Epithelial cell of proximal tubule (primary cell): Measurements from ENCODE around the gene BACH2. TPM values are rescaled to one million over a fixed set of nuclear protein-coding genes. Genes with fewer than 3 reads are reported as not detected.

Experiments used
- DNase-seq: peaks from one replicate; pipeline ENCODE4 v3.0.0-alpha.2; 2011; ENCODE audit warnings: low read depth
- H3K4me3 ChIP-seq: 2 replicates; pipeline ENCODE4 v1.5.1; 2011; ENCODE audit warnings: low read depth, mild to moderate bottlenecking, low read length
- CTCF ChIP-seq: conservative IDR thresholded peaks from 2 replicates; pipeline ENCODE4 v1.5.1; 2012; ENCODE audit warnings: low read depth, mild to moderate bottlenecking, low read length
- total RNA-seq: library from RNA; depleted of rRNA; stranded (reverse); fragments of >200 nt; gene quantifications from 2 replicates; pipeline ENCODE4 v1.2.3, GENCODE V29; 2015

The BACH2 gene
- total RNA-seq, 1 donor from 2014 or later = 0.69 TPM

- H3K4me3 ChIP-seq = no peak overlapping the region
- DNase-seq = no peak
- no peak for TF ChIP-seq CTCF
Observed at GRCh38 chr6:90204327-90205056, 92.2 kb downstream of the BACH2 start.

GRCh38 chr6:90203672-90204071 is 93.0 kb downstream of the BACH2 start:
- H3K4me3 ChIP-seq = no peak overlapping the region
- no peak for TF ChIP-seq CTCF
- no peak for DNase-seq

- H3K4me3 ChIP-seq = no peak overlapping the region
- no peak for TF ChIP-seq CTCF
- DNase-seq = no peak
Observed at GRCh38 chr6:90202156-90202555, 94.5 kb downstream of the BACH2 start.

- no peak overlapping the region for H3K4me3 ChIP-seq
- TF ChIP-seq CTCF = no peak
- no peak for DNase-seq
Observed at GRCh38 chr6:90199900-90200299, 96.7 kb downstream of the BACH2 start.

GRCh38 chr6:90198758-90199425 is 97.8 kb downstream of the BACH2 start:
- no peak for TF ChIP-seq CTCF
- no peak overlapping the region for H3K4me3 ChIP-seq
- no peak for DNase-seq

GRCh38 chr6:90197854-90198496 is 98.7 kb downstream of the BACH2 start:
- TF ChIP-seq CTCF = no peak
- peak; percentile 76 for DNase-seq
- no peak overlapping the region for H3K4me3 ChIP-seq
